GM19193 (cell line): ENCODE data around the gene NPS.

Source experiments
- POLR2A ChIP-seq: IDR thresholded peaks from 4 replicates; pipeline ENCODE4 v1.6.1; 2011; ENCODE audit not compliant: insufficient read depth, insufficient read length; ENCODE audit errors: extremely low read depth

NPS gene, protein sequence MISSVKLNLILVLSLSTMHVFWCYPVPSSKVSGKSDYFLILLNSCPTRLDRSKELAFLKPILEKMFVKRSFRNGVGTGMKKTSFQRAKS

GRCh38 chr10:127549009-127549408 is at the start of gene NPS:
NPS (plus strand) TSS chr10:127549309; CDS start chr10:127549369, 60 bp downstream.
- TF ChIP-seq POLR2A, result no peak

GRCh38 chr10:127500127-127500526 is 49.0 kb upstream of the NPS start:
- no peak for TF ChIP-seq POLR2A

DNA sequence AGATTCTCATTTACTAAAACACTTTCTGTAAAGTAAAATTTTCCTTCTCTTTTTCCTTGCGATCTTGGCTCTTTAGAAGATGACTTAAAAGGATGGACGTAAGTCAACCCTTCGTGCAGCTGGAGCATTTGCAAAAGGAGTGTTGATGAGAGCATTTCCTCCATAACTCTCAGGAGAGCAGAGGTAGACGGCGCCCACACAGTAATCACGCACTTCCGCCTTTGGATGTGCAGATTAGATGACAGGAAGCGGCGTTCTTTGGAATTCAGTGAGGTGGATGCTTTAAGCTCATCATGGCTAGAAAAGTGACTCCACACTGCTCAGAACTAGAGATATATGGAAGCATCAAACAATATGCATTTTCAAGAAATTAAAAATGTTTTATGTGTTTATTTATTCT is 43.0 kb upstream of the NPS start:
- TF ChIP-seq POLR2A, result no peak

DNA sequence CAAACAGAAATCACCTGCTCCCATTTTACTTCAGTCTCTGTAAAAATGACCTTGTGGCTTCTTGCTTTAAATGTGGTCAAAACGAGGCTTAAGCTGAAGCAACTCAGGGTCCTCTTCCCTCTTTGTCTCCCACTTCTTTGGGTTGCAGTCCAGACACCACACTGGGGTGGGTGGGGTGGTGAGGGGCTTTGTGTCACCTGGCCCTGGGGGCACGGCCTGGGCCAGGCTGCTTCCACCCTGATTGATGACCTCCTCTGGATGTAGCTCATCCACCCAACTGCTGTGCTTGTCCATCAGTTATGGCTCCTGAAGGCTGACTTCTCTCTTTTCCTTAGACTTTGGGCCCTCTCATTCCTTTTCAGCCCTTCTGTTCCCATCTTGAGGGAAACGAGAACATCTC is 26.8 kb upstream of the NPS start:
- TF ChIP-seq POLR2A, result no peak

DNA sequence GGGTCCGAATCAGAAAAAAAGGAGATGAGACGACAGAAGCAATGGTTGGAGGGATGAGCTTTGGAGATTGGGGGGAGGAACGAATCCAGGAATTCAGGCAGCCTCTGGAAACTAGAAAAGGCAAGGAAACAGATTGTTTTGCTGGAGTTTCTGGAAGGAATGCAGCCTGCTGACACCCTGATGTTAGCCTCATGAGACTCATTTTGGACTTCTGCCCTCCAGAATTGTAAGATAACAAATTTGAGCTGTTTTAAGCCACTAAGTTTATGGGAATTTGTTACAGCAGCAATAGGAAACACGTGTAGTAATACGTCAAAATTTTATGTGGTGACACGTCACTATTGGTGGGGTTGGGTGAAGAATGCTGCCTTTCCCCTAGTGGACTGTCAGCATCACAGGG is 25.6 kb upstream of the NPS start:
- TF ChIP-seq POLR2A, result no peak

DNA sequence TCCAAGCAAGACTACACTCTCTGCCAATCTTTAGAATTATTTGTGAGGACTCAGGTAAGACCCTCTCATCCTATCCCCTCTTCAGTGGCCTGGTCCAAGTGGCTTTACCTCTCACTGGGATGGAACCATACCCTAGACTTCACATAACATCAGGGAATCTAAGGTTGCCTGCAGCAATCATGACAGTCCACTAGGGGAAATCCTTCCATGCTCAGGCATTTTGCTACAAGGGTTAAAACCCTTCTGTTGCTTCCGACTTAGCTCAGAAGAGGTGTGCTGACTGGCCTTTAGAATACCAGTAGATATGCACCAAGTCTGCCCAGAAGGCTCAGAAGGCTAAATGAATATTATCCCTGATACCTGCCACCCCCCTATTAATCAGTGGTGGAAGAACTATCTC is 24.9 kb upstream of the NPS start:
- no peak for TF ChIP-seq POLR2A

GRCh38 chr10:127524908-127525665 is 24.0 kb upstream of the NPS start:
- TF ChIP-seq POLR2A, result no peak

GRCh38 chr10:127525686-127526085 is 23.4 kb upstream of the NPS start:
- TF ChIP-seq POLR2A, result no peak

GRCh38 chr10:127526161-127526560 is 22.9 kb upstream of the NPS start:
- no peak for TF ChIP-seq POLR2A

- TF ChIP-seq POLR2A, result no peak
Observed at GRCh38 chr10:127527320-127527719, 21.8 kb upstream of the NPS start.

DNA sequence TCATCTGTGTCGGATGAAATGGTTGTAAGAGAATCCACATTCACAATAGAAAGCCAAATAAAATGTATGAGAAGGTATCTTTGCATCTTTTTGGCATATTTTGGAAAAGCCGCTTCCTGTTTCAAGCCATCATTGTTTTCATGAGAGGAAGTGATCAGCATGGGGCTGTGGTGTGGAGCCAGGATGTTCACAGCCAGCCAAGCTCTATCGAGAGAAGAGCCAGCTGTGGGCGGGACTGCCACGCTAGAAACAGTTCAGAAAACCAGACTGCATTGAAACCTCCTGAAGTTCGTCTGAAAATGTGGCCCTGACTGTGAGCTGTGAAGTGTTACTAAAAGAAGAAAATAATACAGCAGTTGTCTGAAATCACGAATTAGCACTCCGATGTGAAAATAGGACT is 21.2 kb upstream of the NPS start:
- TF ChIP-seq POLR2A, result no peak

DNA sequence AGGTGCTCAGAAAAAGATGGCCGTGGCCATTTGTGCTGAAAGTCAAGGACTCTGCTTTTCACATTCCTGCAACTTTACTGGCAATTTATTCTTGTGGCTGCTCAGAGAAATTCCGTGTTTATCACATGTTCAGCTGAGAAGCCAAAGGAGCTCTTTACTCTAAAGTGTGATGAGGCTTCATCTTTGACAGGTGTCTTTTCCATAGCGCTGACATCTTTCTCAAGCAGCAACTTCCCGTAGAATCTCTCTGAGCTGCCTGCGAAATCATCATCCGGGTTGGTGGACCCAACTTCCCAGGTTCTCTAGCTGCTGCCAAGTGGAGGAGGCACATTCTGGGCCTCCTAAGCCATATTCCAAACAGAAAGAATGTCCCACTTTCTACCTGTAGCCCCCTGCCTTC is 16.9 kb upstream of the NPS start:
- no peak for TF ChIP-seq POLR2A

GRCh38 chr10:127532659-127533058 is 16.4 kb upstream of the NPS start:
- TF ChIP-seq POLR2A, result no peak

GRCh38 chr10:127534074-127534473 is 15.0 kb upstream of the NPS start:
- no peak for TF ChIP-seq POLR2A

- no peak for TF ChIP-seq POLR2A
Observed at GRCh38 chr10:127534496-127534895, 14.6 kb upstream of the NPS start.

DNA sequence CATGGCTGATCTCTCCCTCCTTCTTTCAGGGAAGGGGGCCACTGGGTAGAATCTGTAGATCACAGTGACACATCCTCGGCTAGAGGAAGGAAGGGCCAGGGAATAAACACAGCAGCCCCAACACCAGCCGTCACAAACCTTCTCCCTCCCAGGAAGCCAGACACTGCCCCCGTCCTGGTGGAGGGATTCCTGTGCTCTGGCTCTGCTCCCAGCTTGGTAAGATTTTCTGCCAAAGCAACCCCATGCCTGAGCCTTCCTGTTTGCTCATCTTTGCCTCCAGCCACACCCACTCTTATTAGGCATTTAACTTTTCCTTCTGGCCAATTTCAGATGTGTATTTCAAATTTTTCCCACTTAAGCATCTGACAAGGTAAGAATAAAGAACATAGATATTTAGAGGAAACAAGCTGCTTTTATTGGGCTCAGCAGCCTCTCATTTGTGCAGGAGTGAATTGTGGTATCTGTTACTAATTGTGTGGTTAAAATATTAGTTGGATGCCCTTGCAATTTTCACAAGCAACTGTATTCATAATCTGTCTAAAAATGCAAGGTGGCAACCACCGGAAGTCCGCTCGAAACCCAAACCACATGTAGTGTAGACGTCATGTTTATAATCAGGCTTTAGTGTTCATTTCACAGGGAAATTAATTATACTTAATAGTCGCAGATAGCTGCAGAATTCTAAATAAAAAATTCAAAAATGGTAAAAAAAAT is 13.2 kb upstream of the NPS start:
- TF ChIP-seq POLR2A, result no peak

DNA sequence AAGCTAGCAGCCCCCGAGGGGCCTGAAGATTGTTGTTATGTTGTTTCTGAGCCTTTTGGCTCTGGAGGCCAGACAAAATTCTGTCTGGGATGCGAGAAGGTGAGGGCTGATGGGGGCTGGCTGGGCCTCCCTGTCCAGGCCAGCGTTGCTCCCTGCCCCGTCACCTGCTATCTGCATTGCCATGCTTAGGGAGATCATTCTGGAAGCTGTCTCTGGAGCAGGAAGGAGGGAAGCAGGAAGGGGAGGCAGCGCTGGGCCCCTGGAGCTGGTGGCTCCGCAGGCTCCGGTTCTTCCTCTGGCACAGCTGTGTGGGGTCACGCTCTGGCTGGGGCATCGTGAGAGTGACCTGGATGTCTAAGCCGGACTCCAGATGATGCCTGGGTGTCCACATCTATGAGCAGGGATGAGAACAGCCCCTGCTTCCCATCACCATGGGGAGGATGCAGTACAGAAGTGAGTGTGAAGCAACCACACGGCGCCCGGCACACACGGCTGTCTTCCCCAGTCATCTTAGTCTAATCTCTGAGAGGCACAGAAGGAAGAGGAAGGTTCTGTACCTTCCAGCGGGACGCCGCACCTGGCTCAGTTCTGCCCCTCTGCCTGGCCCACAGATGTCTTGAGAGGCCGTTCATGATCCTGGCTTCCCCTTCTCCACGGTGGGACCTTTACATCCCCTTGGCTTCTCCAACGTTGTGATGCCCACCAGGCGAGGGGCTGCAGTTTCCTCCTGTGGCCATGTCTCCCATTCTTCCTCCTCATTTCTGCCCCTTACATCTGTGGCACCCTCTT is 11.9 kb upstream of the NPS start:
- TF ChIP-seq POLR2A, result no peak
